T-helper 1 cell treated with Interleukin-12 subunit alpha and Interleukin-12 subunit beta and Interleukin-4 antibody, amounts not matched to agents 30 ng/mL and 1 ng/mL, for 36 hours (primary cell): ENCODE data around the gene IL13. TPM values are rescaled to one million over a fixed set of nuclear protein-coding genes. Genes with fewer than 3 reads are reported as not detected.
"Not testable (repeated sequence)": the region's sequence is repeated elsewhere in the genome, so short reads cannot be mapped to it uniquely, and the experiment has no call there.

Source experiments
- intact Hi-C: fragments of 100-400 bp; cut with micrococcal nuclease; formaldehyde crosslinking; loops from one replicate; pipeline ENCODE4 v1.15.1; 2024
- total RNA-seq: library from RNA; stranded (reverse); gene quantifications from 2 replicates; pipeline ENCODE4 v1.2.3, GENCODE V29; 2022

IL13 gene
- total RNA-seq, 1 donor from 2014 or later: 130 TPM

DNA sequence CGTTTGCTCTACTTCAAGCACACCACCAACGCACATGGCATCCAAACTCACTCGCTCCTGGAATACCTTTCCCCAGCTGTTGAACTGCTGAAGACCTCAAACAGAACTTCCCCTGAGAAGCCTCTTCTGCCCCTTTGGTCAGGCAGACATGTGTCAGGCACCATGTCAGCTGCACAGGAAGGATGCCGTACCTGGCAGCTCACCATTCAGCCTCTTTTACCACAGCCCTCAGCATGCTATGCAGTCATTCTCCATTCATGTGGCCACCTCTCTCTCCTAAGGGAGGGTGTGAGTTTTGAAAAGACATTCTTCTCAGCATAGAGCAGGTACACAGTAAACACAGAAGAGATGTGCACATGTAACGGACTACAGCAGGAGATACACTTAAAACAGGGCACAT lies 30.0 kb downstream of the IL13 start:
- intact Hi-C loops: loop anchor here (1.0 to 2.0 kb wide), 3 partner anchors 49 to 59 kb away; partner anchors contain the start of gene KIF3A

DNA sequence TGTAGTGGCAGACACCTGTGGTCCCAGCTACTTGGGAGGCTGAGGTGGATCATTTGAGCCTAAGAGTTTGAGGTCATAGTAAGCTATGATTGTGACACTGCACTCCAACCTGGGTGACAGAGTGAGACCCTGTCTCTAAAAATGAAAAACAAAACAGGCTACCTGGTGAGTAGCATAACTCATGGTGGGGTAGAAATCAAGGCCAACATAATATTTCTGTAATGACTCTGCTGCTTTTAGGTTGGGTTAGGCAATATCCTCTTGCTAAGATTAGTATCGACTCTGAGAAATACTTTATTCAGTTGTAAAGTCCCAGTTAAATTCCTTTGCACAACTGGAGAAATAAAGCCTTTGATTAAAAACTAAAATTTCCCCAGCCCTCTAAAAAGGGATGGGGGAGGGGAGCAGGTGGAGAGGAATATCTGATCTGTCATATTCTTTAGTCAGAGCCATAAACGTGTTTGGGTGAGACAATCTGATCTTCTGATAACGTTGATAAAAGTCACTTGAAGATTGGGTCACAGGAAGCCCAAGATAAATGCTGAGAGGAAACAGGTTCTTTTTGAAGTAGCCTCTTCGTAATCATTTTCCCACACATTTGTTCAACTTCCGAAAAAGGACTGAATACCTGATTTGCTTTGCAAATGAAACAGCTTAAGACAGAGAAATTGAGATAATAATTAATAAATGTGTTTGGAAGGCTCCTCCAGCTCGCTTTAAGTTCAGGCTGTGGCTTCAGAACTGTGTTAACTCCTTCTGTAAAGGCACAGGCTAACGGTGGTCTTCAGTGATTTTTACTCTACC lies 30.8 kb downstream of the IL13 start:
- intact Hi-C loops: loop anchor here (1.0 to 2.0 kb wide), 4 partner anchors 12 to 60 kb away; partner anchors contain the start of gene KIF3A

DNA sequence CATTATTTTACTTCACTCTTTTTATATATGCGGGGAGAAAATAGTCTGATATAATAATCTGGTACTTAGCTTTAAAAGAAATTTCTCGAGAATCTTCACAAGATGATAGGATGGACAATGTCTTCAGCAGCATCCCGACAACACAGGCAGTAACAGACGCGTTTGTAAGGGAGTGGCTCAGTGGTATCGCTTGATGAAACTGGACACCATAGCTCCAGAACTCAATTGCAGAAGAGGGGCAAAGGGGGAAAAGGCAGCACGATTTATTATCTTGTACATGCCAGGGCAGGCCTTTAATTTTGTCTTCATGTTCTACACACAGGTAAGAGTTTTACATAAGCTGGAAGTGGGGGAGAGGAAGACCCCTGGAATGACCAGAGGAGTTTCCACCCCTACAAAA lies 31.5 kb downstream of the IL13 start:
- intact Hi-C loops: loop anchor here (1.0 to 2.0 kb wide), 2 partner anchors 11 to 61 kb away; no protein-coding TSS in a partner anchor

DNA sequence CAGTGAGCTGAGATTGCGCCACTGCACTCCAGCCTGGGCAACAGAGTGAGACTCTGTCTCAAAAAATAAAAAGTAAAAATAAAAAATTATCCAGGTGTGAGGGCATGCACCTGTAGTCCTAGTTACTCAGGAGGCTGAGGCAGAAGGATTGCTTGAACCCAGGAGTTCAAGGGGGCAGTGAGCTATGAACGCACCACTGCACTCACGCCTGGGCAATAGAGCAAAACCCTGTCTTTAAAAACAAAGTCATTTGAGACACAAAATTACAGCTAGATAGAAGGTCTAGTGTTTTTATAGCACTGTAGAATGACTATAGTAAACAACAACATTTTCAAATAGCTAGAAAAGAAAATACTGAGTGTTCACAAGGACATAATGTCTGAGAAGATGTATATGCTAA lies 32.2 kb downstream of the IL13 start:
- intact Hi-C loops: no loop called here

DNA sequence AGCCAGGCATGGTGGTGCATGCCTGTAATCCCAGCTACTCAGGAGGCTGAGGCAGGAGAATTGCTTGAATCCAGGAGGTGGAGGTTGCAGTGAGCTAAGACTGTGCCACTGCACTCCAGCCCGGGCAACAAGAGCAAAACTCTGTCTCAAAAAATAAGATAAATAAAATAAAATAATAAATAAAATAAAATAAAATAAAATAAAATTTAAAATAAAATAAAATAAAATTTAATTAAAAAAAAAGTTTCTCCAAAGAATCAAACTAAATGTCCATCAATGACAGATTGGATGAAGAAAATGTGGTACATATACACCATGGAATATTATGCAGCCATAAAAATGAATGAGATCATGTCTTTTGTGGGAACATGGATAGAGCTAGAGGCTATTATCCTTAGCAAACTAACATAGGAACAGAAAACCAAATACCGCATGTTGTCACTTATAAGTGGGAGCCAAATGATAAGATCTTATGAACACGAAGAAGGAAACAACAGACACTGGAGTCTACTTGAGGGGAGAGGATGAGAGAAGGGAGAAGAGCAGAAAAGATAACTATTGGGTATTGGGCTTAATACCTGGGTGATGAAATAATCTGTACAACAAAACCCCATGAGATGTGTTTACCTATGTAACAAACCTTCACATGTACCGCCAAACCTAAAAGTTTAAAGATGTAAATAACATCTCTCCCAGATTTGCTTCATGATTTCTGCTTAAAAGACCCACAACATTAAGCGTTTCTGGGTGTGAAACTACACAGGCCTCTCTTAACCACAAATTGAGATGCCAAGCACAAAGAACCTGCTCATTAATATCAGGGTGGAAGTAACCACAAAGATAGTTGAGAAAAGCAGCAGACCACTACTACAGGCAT lies 34.0 kb downstream of the IL13 start:
- intact Hi-C loops: not testable (repeated sequence)

DNA sequence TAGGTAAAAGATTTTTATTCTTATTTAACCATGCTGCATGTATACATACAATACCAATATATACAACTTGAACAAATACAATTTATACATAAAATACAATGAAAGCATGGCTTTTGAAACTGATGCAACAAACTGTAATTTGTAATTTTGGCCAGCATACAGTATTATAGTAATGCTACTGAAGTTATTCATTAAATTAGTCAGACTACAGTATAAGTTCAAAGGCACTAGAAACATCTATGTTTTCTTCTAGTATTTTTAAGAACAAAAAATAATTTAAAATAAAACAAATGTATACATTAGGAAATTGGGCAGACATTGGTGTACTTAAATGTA lies 34.6 kb downstream of the IL13 start:
- intact Hi-C loops: no loop called here

DNA sequence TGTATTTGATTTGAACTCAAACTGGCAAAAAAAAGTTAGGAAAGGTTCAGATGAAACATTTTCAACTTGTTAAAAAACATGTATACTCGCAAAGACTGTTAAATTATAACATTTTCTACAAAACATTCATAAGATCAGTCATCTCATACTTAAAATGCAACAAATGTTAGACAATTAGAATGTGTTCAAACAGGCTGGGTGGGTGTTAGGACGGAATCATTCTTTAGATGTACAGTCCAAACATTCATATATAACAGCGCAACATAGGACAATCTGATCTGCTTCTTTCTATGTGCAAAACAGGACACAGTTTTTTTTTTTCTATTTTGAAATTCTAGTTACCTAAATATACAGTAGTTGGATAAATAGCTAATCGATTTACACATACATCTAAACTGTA lies 38.0 kb downstream of the IL13 start:
- intact Hi-C loops: no loop called here

DNA sequence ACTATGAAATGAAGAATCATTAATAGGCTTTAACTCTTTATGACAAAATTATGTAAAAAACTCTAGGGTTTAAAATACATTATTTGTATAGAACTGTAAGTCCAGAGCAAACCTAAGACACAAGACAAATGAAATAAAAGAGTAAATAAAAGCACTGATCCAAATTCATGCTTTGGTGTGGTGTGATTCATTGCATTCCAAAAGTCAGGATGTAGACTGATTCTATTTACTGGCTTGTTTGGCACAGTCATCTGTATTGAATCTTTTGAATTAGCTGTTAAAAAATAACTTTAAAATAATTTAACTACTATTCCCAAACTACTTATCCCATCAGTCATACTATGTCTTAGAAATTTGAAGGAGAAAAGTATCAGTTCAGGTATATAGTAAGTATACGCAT lies 46.9 kb downstream of the IL13 start:
- intact Hi-C loops: no loop called here

DNA sequence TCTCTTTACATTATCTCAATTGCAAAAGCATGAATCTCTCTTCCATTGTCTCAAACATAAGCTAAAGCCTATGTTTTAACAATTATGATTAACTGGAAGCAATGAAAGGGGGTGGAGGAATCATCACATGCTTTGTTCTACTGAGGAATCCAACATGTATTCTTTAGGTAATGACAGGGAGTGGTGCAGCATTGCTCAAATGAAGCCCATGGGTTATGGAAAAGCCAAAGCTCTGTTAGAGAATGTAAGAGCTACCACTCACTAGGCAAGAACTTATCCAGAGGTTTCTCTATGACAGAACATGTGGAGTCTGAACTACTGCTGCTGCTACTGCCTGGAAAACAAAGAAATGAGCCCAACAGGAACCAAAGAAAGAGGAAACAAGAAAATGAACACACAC lies 50.7 kb downstream of the IL13 start:
- intact Hi-C loops: no loop called here

Other genes starting within 250 kb of the IL13 start
- gene IRF1, start 167.4 kb upstream of the IL13 start, total RNA-seq: 533 and 545 TPM in 2 replicates
- gene IL5, start 114.7 kb upstream of the IL13 start, total RNA-seq: 0.34 and 0.39 TPM in 2 replicates
- gene RAD50, start 101.2 kb upstream of the IL13 start, total RNA-seq: 26.8 and 28.4 TPM in 2 replicates
- 12.7 and 12.8 TPM in 2 replicates for gene IL4, start 15.8 kb downstream of the IL13 start, total RNA-seq
- gene KIF3A, start 79.4 kb downstream of the IL13 start, total RNA-seq: 41.2 and 42.9 TPM in 2 replicates
- gene CCNI2, start 89.3 kb downstream of the IL13 start, total RNA-seq: 62.0 and 66.5 TPM in 2 replicates
- 52.4 and 54.0 TPM in 2 replicates for gene SEPTIN8, start 119.1 kb downstream of the IL13 start, total RNA-seq
- gene SOWAHA, start 155.1 kb downstream of the IL13 start, total RNA-seq: 0.51 TPM in 2 replicates
- 3.9 and 4.2 TPM in 2 replicates for gene SHROOM1, start 172.5 kb downstream of the IL13 start, total RNA-seq
- 0.22 and 0.37 TPM in 2 replicates for gene GDF9, start 208.3 kb downstream of the IL13 start, total RNA-seq
- 324 and 333 TPM in 2 replicates for gene UQCRQ, start 208.5 kb downstream of the IL13 start, total RNA-seq
- gene LEAP2, start 215.5 kb downstream of the IL13 start, total RNA-seq: 2.7 and 3.8 TPM in 2 replicates